Gastroesophageal sphincter (tissue), 3 donors: ENCODE data around the gene ARHGAP26.

Experiments used
- CTCF ChIP-seq, 4 experiments: fragments of 200-600 bp in 2 of 4; fragments of 450-650 bp in 2 of 4; sonication (generic) in 1 of 4; IDR thresholded peaks; one replicate each; pipeline ENCODE4 v1.5.1; 2017 to 2019; ENCODE audit warnings: antibody characterized with exemption in 4 of 4, mild to moderate bottlenecking in 2 of 4, moderate library complexity in 2 of 4
- EP300 ChIP-seq: sonication (generic); formaldehyde crosslinking; IDR thresholded peaks from one replicate; pipeline ENCODE4 v1.6.1; 2017; ENCODE audit warnings: antibody characterized with exemption, mild to moderate bottlenecking

DNA sequence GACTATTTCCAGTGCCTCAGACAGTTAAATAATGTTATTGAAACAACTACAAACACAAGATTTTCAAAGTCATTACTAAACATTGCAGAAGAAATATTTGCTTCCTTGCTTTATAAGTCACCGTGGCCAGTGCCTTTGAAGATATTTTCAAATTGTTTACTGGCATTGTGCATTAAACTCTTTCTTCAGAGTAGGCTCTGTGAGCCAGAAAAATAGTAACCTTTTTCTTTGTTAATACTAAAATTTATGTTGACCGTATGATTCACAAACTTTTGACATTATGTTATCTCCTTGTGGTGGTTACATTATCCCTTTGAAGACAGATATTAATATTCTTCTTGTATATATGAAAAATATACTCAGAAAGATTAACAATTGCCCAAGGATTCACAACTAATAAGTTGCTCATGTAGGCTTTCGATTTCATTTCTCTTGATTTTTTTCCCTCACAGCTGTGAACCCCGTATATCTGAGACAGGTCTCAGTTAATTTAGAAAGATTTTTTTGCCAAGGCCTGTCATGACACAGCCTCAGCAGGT, 493.2 kb downstream of the ARHGAP26 start:
- TF ChIP-seq EP300, result no peak
- no peak for TF ChIP-seq CTCF (IDR thresholded peaks at IDR 0.05)
